IMR-90 (cell line): ENCODE measurements around the gene KMT2C. TPM values are rescaled to one million over a fixed set of nuclear protein-coding genes. Genes with fewer than 3 reads are reported as not detected.

ENCODE experiments used
- ATAC-seq: fragments of 200-7000 bp; cut with Tn5 transposase; 2 replicates; pipeline ENCODE4 v1.9.1; 2020; ENCODE audit warnings: low read depth, mild to moderate bottlenecking, moderate library complexity
- BruUV-seq: library from RNA; stranded (reverse); fragments of 400-500 nt; replicated peaks from 2 replicates; lab custom pipeline; 2021; lab: Mats Ljungman, UMichigan
- CTCF ChIA-PET: fragments of 300-600 bp; formaldehyde crosslinking; extraction: SDS; loops from one replicate; lab custom pipeline; 2021; ENCODE audit warnings: antibody characterized with exemption; lab: Yijun Ruan, JAX
- POLR2A ChIA-PET: fragments of 300-600 bp; sonication (Branson Sonifier 250); formaldehyde crosslinking; loops from one replicate; lab custom pipeline; 2022; ENCODE audit warnings: antibody characterized with exemption; ENCODE audit not compliant: unreplicated experiment; lab: Charles Lee
- DNase-seq: peaks from one replicate; pipeline ENCODE4 v3.0.0; 2013
- H2AFZ ChIP-seq: replicated peaks from 2 replicates; pipeline ENCODE3; 2013; ENCODE audit warnings: low read length, mild to moderate bottlenecking; ENCODE audit not compliant: poor library complexity
- H2AK5ac ChIP-seq: 2 replicates; pipeline ENCODE4 v1.6.1; 2013; ENCODE audit warnings: low read depth, low read length, inconsistent platforms
- H2AK9ac ChIP-seq: replicated peaks from 2 replicates; pipeline ENCODE3; 2013; ENCODE audit warnings: mild to moderate bottlenecking, low read depth, low read length, moderate library complexity; ENCODE audit not compliant: poor library complexity
- H2BK120ac ChIP-seq: 2 replicates; pipeline ENCODE4 v1.6.1; 2013; ENCODE audit warnings: low read depth, low read length, inconsistent platforms
- H2BK15ac ChIP-seq: 3 replicates; pipeline ENCODE4 v1.6.1; 2013; ENCODE audit warnings: low read depth, low read length, inconsistent platforms
- H2BK20ac ChIP-seq: 2 replicates; pipeline ENCODE4 v1.6.1; 2013; ENCODE audit warnings: low read depth, mild to moderate bottlenecking, inconsistent platforms, low read length, moderate library complexity
- H2BK5ac ChIP-seq: 2 replicates; pipeline ENCODE4 v1.6.1; 2013; ENCODE audit warnings: mild to moderate bottlenecking, low read depth, low read length, inconsistent platforms; ENCODE audit not compliant: poor library complexity, severe bottlenecking
- H3K14ac ChIP-seq: replicated peaks from 2 replicates; pipeline ENCODE4 v1.6.1; 2013; ENCODE audit warnings: low read depth, low read length, inconsistent platforms
- H3K18ac ChIP-seq: 2 replicates; pipeline ENCODE4 v1.6.1; 2013; ENCODE audit warnings: low read depth, low read length, control low read depth
- H3K23ac ChIP-seq: 2 replicates; pipeline ENCODE4 v1.6.1; 2013; ENCODE audit warnings: low read depth, low read length, inconsistent platforms
- H3K27ac ChIP-seq: 2 replicates; pipeline ENCODE4 v1.5.1; 2013; ENCODE audit warnings: mild to moderate bottlenecking, control low read depth, low read length; ENCODE audit not compliant: insufficient read depth
- H3K27me3 ChIP-seq: 2 replicates; pipeline ENCODE4 v1.6.1; 2013; ENCODE audit warnings: low read length; ENCODE audit not compliant: control insufficient read depth, insufficient read depth
- H3K36me3 ChIP-seq: 2 replicates; pipeline ENCODE4 v1.6.1; 2013; ENCODE audit warnings: low read length, mixed read lengths; ENCODE audit not compliant: control insufficient read depth, insufficient read depth
- H3K4ac ChIP-seq: 2 replicates; pipeline ENCODE4 v1.6.1; 2013; ENCODE audit warnings: low read depth, low read length, inconsistent platforms
- H3K4me1 ChIP-seq: 2 replicates; pipeline ENCODE4 v1.6.1; 2013; ENCODE audit warnings: low read length, mixed read lengths; ENCODE audit not compliant: control insufficient read depth, insufficient read depth
- H3K4me2 ChIP-seq: 2 replicates; pipeline ENCODE4 v1.6.1; 2013; ENCODE audit warnings: low read depth, mild to moderate bottlenecking, control low read depth, low read length, moderate library complexity
- H3K4me3 ChIP-seq: 2 replicates; pipeline ENCODE4 v1.5.1; 2013; ENCODE audit warnings: low read depth, mild to moderate bottlenecking, control low read depth, low read length, moderate library complexity; ENCODE audit not compliant: insufficient read depth
- H3K56ac ChIP-seq: 2 replicates; pipeline ENCODE4 v1.6.1; 2013; ENCODE audit warnings: low read length, inconsistent platforms; ENCODE audit not compliant: insufficient read depth; ENCODE audit errors: extremely low read depth
- H3K79me1 ChIP-seq, 2 experiments: 2 replicates each; pipeline ENCODE4 v1.6.1; 2013; ENCODE audit warnings: low read length in 2 of 2, inconsistent platforms in 1 of 2, low read depth in 1 of 2
- H3K9ac ChIP-seq: 2 replicates; pipeline ENCODE4 v1.6.1; 2013; ENCODE audit warnings: low read depth, low read length, control low read depth
- H3K9me1 ChIP-seq: 2 replicates; pipeline ENCODE4 v1.6.1; 2013; ENCODE audit warnings: low read length, inconsistent platforms; ENCODE audit not compliant: insufficient read depth
- H3K9me3 ChIP-seq: 2 replicates; pipeline ENCODE4 v1.6.1; 2013; ENCODE audit warnings: low read length; ENCODE audit not compliant: control insufficient read depth, insufficient read depth
- H4K20me1 ChIP-seq: 2 replicates; pipeline ENCODE4 v1.6.1; 2013; ENCODE audit warnings: low read length, inconsistent platforms; ENCODE audit not compliant: insufficient read depth
- H4K5ac ChIP-seq: 2 replicates; pipeline ENCODE4 v1.6.1; 2013; ENCODE audit warnings: mild to moderate bottlenecking, low read depth, low read length, control low read depth
- H4K8ac ChIP-seq, 2 experiments: 2 replicates each; pipeline ENCODE4 v1.6.1; 2013; ENCODE audit warnings: low read depth in 2 of 2, low read length in 2 of 2, control low read depth in 1 of 2, inconsistent platforms in 1 of 2
- H4K91ac ChIP-seq: 2 replicates; pipeline ENCODE4 v1.6.1; 2013; ENCODE audit warnings: low read depth, low read length, inconsistent platforms; ENCODE audit not compliant: insufficient read depth
- CEBPB ChIP-seq: IDR thresholded peaks from 2 replicates; pipeline ENCODE4 v1.6.1; 2012; ENCODE audit warnings: low read depth, low read length, improper control_type of control experiment
- MAZ ChIP-seq: IDR thresholded peaks from 2 replicates; pipeline ENCODE4 v1.6.1; 2012; ENCODE audit warnings: low read depth, mild to moderate bottlenecking, low read length, improper control_type of control experiment, moderate library complexity, borderline replicate concordance
- MXI1 ChIP-seq: IDR thresholded peaks from 2 replicates; pipeline ENCODE4 v1.6.1; 2012; ENCODE audit warnings: low read depth, mild to moderate bottlenecking, low read length, moderate library complexity, borderline replicate concordance
- POLR2A ChIP-seq: IDR thresholded peaks from 2 replicates; pipeline ENCODE4 v1.6.1; 2012; ENCODE audit warnings: mild to moderate bottlenecking, low read depth, low read length
- RCOR1 ChIP-seq: IDR thresholded peaks from 2 replicates; pipeline ENCODE4 v1.6.1; 2012; ENCODE audit warnings: mild to moderate bottlenecking, low read length, improper control_type of control experiment; ENCODE audit not compliant: insufficient replicate concordance
- RFX5 ChIP-seq: IDR thresholded peaks from 2 replicates; pipeline ENCODE4 v1.8.0; 2012; ENCODE audit warnings: low read depth, mild to moderate bottlenecking, low read length, moderate library complexity
- SMC3 ChIP-seq: fragments of 150-350 bp; IDR thresholded peaks from 2 replicates; pipeline ENCODE4 v1.6.1; 2016; ENCODE audit warnings: low read depth, mild to moderate bottlenecking, antibody characterized with exemption, low read length, moderate library complexity
- WGBS, 2 experiments: methylation state at CpG; one replicate each; pipeline versions ENCODE4 v1.1.5 to v1.1.7; 2013; ENCODE audit warnings: missing lambda C conversion rate in 2 of 2; ENCODE audit not compliant: insufficient read length in 1 of 2; ENCODE audit errors: extremely low coverage in 2 of 2; 5-methylcytosine and 5-hydroxymethylcytosine counted together
- dilution Hi-C: fragments of 300-500 bp; cut with HindIII; formaldehyde crosslinking; loops from one replicate; pipeline ENCODE4 v1.14.3; 2018; ENCODE audit warnings: low sequenced_read_pairs; ENCODE audit not compliant: unreplicated experiment
- in situ Hi-C: fragments of 300-500 bp; cut with MboI; formaldehyde crosslinking; loops from 3 replicates; pipeline ENCODE4 v1.14.3; 2019; ENCODE audit warnings: low sequenced_read_pairs, inconsistent platforms, mixed read lengths
- intact Hi-C: fragments of 100-400 bp; cut with micrococcal nuclease; formaldehyde crosslinking; loops from 2 replicates; pipeline ENCODE4 v1.10.0; 2022
- polyA plus RNA-seq, 3 experiments: library from polyadenylated mRNA; depleted of rRNA; stranded (reverse); fragments of >200 nt; gene quantifications; 2 replicates each; pipeline ENCODE4 v1.2.3, GENCODE V29; 2012; ENCODE audit warnings: low replicate concordance in 1 of 3
- total RNA-seq: library from RNA; depleted of rRNA; stranded (reverse); fragments of >200 nt; gene quantifications from 2 replicates; pipeline ENCODE4 v1.2.3, GENCODE V29; 2012

KMT2C gene
- total and polyA plus RNA-seq, 2 of the 4 experiments (the other 2 are of a cell fraction) = 8.0 to 23.3 TPM

DNA sequence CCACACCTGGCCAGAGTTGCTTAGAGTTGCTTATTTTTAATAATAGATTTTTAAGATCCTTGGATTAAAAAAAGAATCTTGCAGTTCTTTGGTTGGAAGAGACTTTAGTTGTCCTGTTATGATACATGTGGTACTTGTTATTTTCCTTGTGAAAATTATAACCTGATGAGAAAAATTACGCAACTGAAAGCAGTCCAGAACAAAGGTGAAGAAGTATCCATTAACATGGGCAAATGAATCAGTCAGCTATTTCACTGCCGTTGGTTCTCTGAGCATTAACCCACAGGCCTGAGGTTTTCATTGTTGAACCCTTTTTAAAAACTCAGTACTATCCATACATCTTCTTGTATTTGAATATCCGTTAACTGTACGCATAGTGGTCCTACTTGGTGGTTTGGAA lies 342.1 kb downstream of the KMT2C start:
- ATAC-seq = no peak
- Histone ChIP-seq H4K91ac (no peak overlapping the region), H2BK5ac (no peak overlapping the region), H2AFZ (no peak overlapping the region), H2BK20ac (no peak overlapping the region), H3K4ac (no peak overlapping the region), H3K4me2 (no peak overlapping the region), H4K20me1 (no peaks in the 10 kb centered on the region), H3K56ac (no peak overlapping the region), H2AK5ac (no peak overlapping the region), H3K9ac (no peak overlapping the region), H3K23ac (no peak overlapping the region), H3K27me3 (no peaks in the 10 kb centered on the region), H3K4me1 (no peaks in the 10 kb centered on the region), H3K36me3 (no peaks in the 10 kb centered on the region), H2BK15ac (no peak overlapping the region), H3K14ac (no peak overlapping the region), H4K8ac (no peak overlapping the region), H2BK120ac (no peak overlapping the region), H4K5ac (no peak overlapping the region), H3K4me3 (no peak overlapping the region), H3K27ac (no peak overlapping the region), H3K18ac (no peak overlapping the region), H3K79me1 (peaks cover 9 to 11% of the 10 kb centered on the region in 2 experiments; a peak in 3 of 4 replicates), H2AK9ac (no peak overlapping the region), H3K9me1 (0 out of 2 replicates have a peak, but pooled peaks cover 5% of the 10 kb centered on the region), H3K9me3 (peaks cover 7% of the 10 kb centered on the region)
- no peak for DNase-seq
- ChIA-PET POLR2A (no interaction called here), CTCF (no interaction called here)
- BruUV-seq = no TSS peak
- TF ChIP-seq CEBPB (peak; percentile 61), MXI1 (no peak), MAZ (no peak), RCOR1 (no peak), SMC3 (no peak), RFX5 (no peak), POLR2A (no peak)
- dilution Hi-C loops (no loop called here), in situ Hi-C loops (no loop called here), intact Hi-C loops (no loop called here)
- WGBS, 2 experiments = no CpG with 5 or more reads among the region's 4 CpGs
